SK-N-SH treated with all-trans-retinoic acid at 6 μM for 48 hours (cell line): Measurements from ENCODE around the gene PCDHA6.
"Not testable (repeated sequence)": the region's sequence is repeated elsewhere in the genome, so short reads cannot be mapped to it uniquely, and the experiment has no call there.

Experiments
- ATAC-seq: fragments of 200-7000 bp; cut with Tn5 transposase; 3 replicates; pipeline ENCODE4 v1.9.1; 2020; ENCODE audit warnings: mild to moderate bottlenecking, moderate library complexity
- ARNTL ChIP-seq: fragments of 450-650 bp; formaldehyde crosslinking; IDR thresholded peaks from 2 replicates; pipeline ENCODE4 v1.5.0; 2020; ENCODE audit warnings: low read depth, mild to moderate bottlenecking, moderate library complexity, borderline replicate concordance
- BACH2 ChIP-seq: fragments of 250-450 bp; sonication (Bioruptor Pico); IDR thresholded peaks from 2 replicates; pipeline ENCODE4 v1.9.0; 2021; ENCODE audit warnings: mild to moderate bottlenecking, borderline replicate concordance
- CREB5 ChIP-seq: fragments of 250-450 bp; sonication (Bioruptor Pico); IDR thresholded peaks from 2 replicates; pipeline ENCODE4 v1.5.1; 2020; ENCODE audit warnings: low read depth, mild to moderate bottlenecking, moderate library complexity
- CSDC2 ChIP-seq: fragments of 250-450 bp; sonication (Bioruptor Pico); IDR thresholded peaks from 2 replicates; pipeline ENCODE4 v1.5.0; 2020; ENCODE audit warnings: mild to moderate bottlenecking, moderate library complexity
- CSRNP3 ChIP-seq: fragments of 250-450 bp; sonication (Bioruptor Pico); IDR thresholded peaks from 2 replicates; pipeline ENCODE4 v1.5.1; 2021; ENCODE audit warnings: mild to moderate bottlenecking, moderate library complexity
- ISL1 ChIP-seq: fragments of 250-450 bp; sonication (Bioruptor Pico); IDR thresholded peaks from 2 replicates; pipeline ENCODE4 v2.1.2; 2022; ENCODE audit warnings: mild to moderate bottlenecking, moderate library complexity
- OSR1 ChIP-seq: fragments of 250-450 bp; sonication (Bioruptor Pico); IDR thresholded peaks from 2 replicates; pipeline ENCODE4 v1.8.0; 2022; ENCODE audit warnings: moderate library complexity, mild to moderate bottlenecking, inconsistent platforms
- PATZ1 ChIP-seq: fragments of 250-450 bp; sonication (Bioruptor Pico); IDR thresholded peaks from 2 replicates; pipeline ENCODE4 v1.8.0; 2020; ENCODE audit warnings: mild to moderate bottlenecking, moderate library complexity, borderline replicate concordance
- PPARA ChIP-seq: fragments of 250-450 bp; sonication (Bioruptor Pico); IDR thresholded peaks from 2 replicates; pipeline ENCODE4 v1.5.0; 2020; ENCODE audit warnings: mild to moderate bottlenecking, borderline replicate concordance
- RARB ChIP-seq: fragments of 250-450 bp; sonication (Bioruptor Pico); IDR thresholded peaks from 2 replicates; pipeline ENCODE4 v1.8.0; 2021; ENCODE audit warnings: mild to moderate bottlenecking, moderate library complexity
- SNAI2 ChIP-seq: fragments of 250-450 bp; sonication (Bioruptor Pico); IDR thresholded peaks from 2 replicates; pipeline ENCODE4 v1.5.0; 2020; ENCODE audit warnings: mild to moderate bottlenecking, moderate library complexity
- TOX ChIP-seq: fragments of 250-450 bp; sonication (Bioruptor Pico); IDR thresholded peaks from 2 replicates; pipeline ENCODE4 v1.8.0; 2021; ENCODE audit warnings: mild to moderate bottlenecking, moderate library complexity, borderline replicate concordance
- TSHZ2 ChIP-seq: fragments of 250-450 bp; sonication (Bioruptor Pico); IDR thresholded peaks from 2 replicates; pipeline ENCODE4 v1.5.0; 2020; ENCODE audit warnings: mild to moderate bottlenecking, moderate library complexity
- ZFP3 ChIP-seq: fragments of 250-450 bp; sonication (Bioruptor Pico); IDR thresholded peaks from 2 replicates; pipeline ENCODE4 v1.5.0; 2020; ENCODE audit warnings: mild to moderate bottlenecking, moderate library complexity
- ZNF565 ChIP-seq: fragments of 450-650 bp; formaldehyde crosslinking; conservative IDR thresholded peaks from 2 replicates; pipeline ENCODE4 v1.5.0; 2020; ENCODE audit warnings: low read depth, mild to moderate bottlenecking, moderate library complexity
- ZNF70 ChIP-seq: fragments of 450-650 bp; formaldehyde crosslinking; IDR thresholded peaks from 2 replicates; pipeline ENCODE4 v1.5.0; 2020; ENCODE audit warnings: mild to moderate bottlenecking, moderate library complexity
- ZNF8 ChIP-seq: fragments of 450-650 bp; formaldehyde crosslinking; IDR thresholded peaks from 2 replicates; pipeline ENCODE4 v1.5.0; 2020; ENCODE audit warnings: mild to moderate bottlenecking, moderate library complexity

PCDHA6 gene

GRCh38 chr5:140828362-140828737 is 590 bp downstream of the PCDHA6 start:
- TF ChIP-seq TOX (no peak), CSDC2 (CRISPR knock-in tag) (no peak), TSHZ2 (no peak), SNAI2 (no peak), ZFP3 (CRISPR knock-in tag) (no peak), ZNF70 (CRISPR knock-in tag) (no peak), ZNF8 (no peak), RARB (CRISPR knock-in tag) (no peak), CSRNP3 (CRISPR knock-in tag) (no peak), PATZ1 (CRISPR knock-in tag) (no peak), BACH2 (CRISPR knock-in tag) (no peak)
- TF ChIP-seq, all 23 proteins: peak for 0
- no peak for ATAC-seq

GRCh38 chr5:140829511-140830501 is 2.0 kb downstream of the PCDHA6 start:
- not testable (repeated sequence) for ATAC-seq

- ATAC-seq, result no peak
- TF ChIP-seq CSRNP3 (CRISPR knock-in tag), result no peak
These were observed 6.2 kb downstream of the PCDHA6 start, which contains the start of gene PCDHA7 for GRCh38 chr5:140833993-140834392. Gene PCDHA7, plus strand, starts transcription at chr5:140834269. Its CDS starts 115 bp downstream, at chr5:140834384.

- ATAC-seq, result not testable (repeated sequence)
These were observed 6.8 kb downstream of the PCDHA6 start for GRCh38 chr5:140834439-140835008.

- ATAC-seq, result no peak
- TF ChIP-seq ISL1, result no peak
- no peak for TF ChIP-seq ZNF70 (CRISPR knock-in tag)
- no peak for TF ChIP-seq PPARA (CRISPR knock-in tag)
- TF ChIP-seq PATZ1 (CRISPR knock-in tag), result no peak
- TF ChIP-seq ZNF565 (CRISPR knock-in tag), result no peak
- no peak for TF ChIP-seq SNAI2
- no peak for TF ChIP-seq ARNTL
- TF ChIP-seq TOX, result no peak
- TF ChIP-seq OSR1 (CRISPR knock-in tag), result no peak
- no peak for TF ChIP-seq RARB (CRISPR knock-in tag)
- no peak for TF ChIP-seq CREB5 (CRISPR knock-in tag)
These were observed 8.1 kb downstream of the PCDHA6 start for GRCh38 chr5:140835622-140836510.
